ENCODE measurements around the gene MED16. TPM values are rescaled to one million over a fixed set of nuclear protein-coding genes. Genes with fewer than 3 reads are reported as not detected.

Gene MED16
- polyA plus RNA-seq, 2 donors = 33.0 to 46.2 TPM

DNA sequence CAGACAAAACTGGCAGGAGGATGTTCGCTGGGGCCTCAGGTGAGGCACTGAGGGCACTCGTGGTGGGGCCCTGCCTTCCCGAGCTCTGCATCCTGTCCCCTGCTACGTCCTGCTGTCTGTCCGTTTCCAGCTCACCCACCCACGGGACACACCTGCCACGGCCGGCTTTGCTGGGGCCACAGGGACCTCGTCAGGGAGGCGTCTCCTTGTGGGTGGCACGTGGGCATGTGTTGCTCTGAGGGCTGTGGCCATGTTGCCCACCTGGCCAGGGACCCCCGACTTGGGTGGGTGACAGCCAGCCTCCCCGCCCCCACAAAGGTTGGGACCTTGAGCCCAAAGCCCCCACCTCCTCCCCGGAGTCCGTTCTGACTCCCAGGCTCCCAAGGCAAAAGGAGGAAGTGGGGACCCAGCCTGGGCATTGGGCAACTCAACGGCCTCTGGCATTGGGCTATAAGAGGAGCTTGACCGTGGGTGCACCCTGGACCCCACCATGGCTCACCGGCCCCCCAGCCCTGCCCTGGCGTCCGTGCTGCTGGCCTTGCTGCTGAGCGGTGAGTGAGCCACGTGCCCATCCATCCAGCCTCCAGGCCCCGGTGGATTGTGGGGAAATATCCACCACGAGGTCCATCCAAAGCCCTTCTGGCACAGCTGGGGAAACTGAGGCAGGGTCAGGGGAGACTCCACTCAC is 52.3 kb downstream of the MED16 start, which contains the start of gene PRTN3:
TSS of gene PRTN3 (plus strand) at position 481 of the 688 bp plus-strand sequence. CDS start at position 491, 10 bp downstream.
- Histone ChIP-seq H3K27ac (ENCODE audit: low read depth in 2 of 2, low read length in 1 of 2) (no peak within 1 kb of the TSS), H3K4me3 (ENCODE audit: low read depth in 1 of 2, low read length in 2 of 2) (no peak within 1 kb of the TSS), H3K4me1 (ENCODE audit: control insufficient read depth in 2 of 2, insufficient read depth in 2 of 2, low read length in 1 of 2) (peaks cover 0 to 5% of the 10 kb centered on the region in 2 donors), H3K27me3 (ENCODE audit: control insufficient read depth in 1 of 2, insufficient read depth in 2 of 2, low read length in 2 of 2) (peaks cover 0 to 7% of the 10 kb centered on the region in 2 donors), H3K9me3 (ENCODE audit: control insufficient read depth in 2 of 2, insufficient read depth in 1 of 2, low read depth in 1 of 2, low read length in 1 of 2) (no peaks in the 10 kb centered on the region), H3K36me3 (ENCODE audit: control insufficient read depth in 2 of 2, insufficient read depth in 2 of 2, low read length in 1 of 2) (no peaks in the 10 kb centered on the region)
- WGBS, 2 donors = 63 to 68% methylated on average over 24 of the region's 24 CpGs

DNA sequence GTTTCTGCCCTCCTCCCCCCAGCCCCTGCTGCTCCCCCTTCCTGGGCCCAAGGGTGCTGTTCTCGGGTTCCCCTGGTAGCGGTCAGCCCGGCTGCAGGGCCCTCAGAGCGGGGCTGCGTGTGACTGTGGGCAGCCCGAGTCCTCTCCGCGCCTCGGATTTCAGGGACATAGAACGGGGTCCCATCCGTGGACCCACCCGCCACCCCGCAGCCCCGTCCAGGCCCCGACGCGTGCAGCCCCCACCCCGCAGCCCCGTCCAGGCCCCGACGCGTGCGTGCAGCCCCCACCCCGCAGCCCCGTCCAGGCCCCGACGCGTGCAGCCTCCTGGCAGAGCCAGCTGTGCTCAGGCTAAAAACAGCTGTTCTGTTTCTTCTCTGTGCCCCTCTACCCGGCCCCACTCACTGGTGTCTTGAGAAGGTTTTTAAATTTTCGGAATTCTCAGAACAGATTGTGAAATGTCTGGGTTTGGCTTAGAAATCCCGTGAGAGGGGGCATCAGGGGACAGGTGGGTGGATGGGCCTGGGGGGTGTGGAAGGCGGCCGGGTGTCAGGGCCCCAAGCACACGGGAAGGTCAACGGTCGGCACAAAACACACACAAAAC is 57.7 kb downstream of the MED16 start:
- Histone ChIP-seq H3K27me3 (ENCODE audit: control insufficient read depth in 1 of 2, insufficient read depth in 2 of 2, low read length in 2 of 2) (peaks cover 0 to 4% of the 10 kb centered on the region in 2 donors), H3K36me3 (ENCODE audit: control insufficient read depth in 2 of 2, insufficient read depth in 2 of 2, low read length in 1 of 2) (no peaks in the 10 kb centered on the region), H3K4me3 (ENCODE audit: low read depth in 1 of 2, low read length in 2 of 2) (no peak overlapping the region), H3K4me1 (ENCODE audit: control insufficient read depth in 2 of 2, insufficient read depth in 2 of 2, low read length in 1 of 2) (no peaks in the 10 kb centered on the region), H3K27ac (ENCODE audit: low read depth in 2 of 2, low read length in 1 of 2) (no peak overlapping the region), H3K9me3 (ENCODE audit: control insufficient read depth in 2 of 2, insufficient read depth in 1 of 2, low read depth in 1 of 2, low read length in 1 of 2) (no peaks in the 10 kb centered on the region)
- WGBS, 2 donors = 63 to 69% methylated on average over 31 to 36 of the region's 36 CpGs

DNA sequence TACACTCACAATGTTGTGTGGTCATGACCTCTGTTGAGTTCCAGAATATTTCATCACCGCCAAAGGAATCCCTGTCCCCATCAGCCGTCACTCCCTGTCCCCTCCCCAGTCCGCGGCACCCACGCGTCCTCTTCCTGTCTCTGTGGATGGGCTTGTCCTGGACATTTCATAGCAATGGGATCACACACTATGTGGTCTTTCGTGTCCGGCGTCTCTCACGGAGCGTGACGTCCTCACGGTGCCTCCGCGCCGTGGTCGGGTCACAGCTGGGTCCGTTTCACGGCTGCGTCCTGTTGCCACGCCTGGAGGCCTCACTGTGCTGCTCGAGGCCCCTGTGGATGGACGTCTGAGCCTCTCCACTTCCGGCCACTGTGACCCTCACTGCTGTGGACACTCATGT is 58.8 kb downstream of the MED16 start:
- Histone ChIP-seq H3K27ac (ENCODE audit: low read depth in 2 of 2, low read length in 1 of 2) (no peak overlapping the region), H3K4me1 (ENCODE audit: control insufficient read depth in 2 of 2, insufficient read depth in 2 of 2, low read length in 1 of 2) (no peaks in the 10 kb centered on the region), H3K4me3 (ENCODE audit: low read depth in 1 of 2, low read length in 2 of 2) (no peak overlapping the region), H3K9me3 (ENCODE audit: control insufficient read depth in 2 of 2, insufficient read depth in 1 of 2, low read depth in 1 of 2, low read length in 1 of 2) (no peaks in the 10 kb centered on the region), H3K27me3 (ENCODE audit: control insufficient read depth in 1 of 2, insufficient read depth in 2 of 2, low read length in 2 of 2) (peaks cover 0 to 4% of the 10 kb centered on the region in 2 donors), H3K36me3 (ENCODE audit: control insufficient read depth in 2 of 2, insufficient read depth in 2 of 2, low read length in 1 of 2) (no peaks in the 10 kb centered on the region)
- 76 to 78% methylated on average over 24 of the region's 24 CpGs for WGBS, 2 donors

DNA sequence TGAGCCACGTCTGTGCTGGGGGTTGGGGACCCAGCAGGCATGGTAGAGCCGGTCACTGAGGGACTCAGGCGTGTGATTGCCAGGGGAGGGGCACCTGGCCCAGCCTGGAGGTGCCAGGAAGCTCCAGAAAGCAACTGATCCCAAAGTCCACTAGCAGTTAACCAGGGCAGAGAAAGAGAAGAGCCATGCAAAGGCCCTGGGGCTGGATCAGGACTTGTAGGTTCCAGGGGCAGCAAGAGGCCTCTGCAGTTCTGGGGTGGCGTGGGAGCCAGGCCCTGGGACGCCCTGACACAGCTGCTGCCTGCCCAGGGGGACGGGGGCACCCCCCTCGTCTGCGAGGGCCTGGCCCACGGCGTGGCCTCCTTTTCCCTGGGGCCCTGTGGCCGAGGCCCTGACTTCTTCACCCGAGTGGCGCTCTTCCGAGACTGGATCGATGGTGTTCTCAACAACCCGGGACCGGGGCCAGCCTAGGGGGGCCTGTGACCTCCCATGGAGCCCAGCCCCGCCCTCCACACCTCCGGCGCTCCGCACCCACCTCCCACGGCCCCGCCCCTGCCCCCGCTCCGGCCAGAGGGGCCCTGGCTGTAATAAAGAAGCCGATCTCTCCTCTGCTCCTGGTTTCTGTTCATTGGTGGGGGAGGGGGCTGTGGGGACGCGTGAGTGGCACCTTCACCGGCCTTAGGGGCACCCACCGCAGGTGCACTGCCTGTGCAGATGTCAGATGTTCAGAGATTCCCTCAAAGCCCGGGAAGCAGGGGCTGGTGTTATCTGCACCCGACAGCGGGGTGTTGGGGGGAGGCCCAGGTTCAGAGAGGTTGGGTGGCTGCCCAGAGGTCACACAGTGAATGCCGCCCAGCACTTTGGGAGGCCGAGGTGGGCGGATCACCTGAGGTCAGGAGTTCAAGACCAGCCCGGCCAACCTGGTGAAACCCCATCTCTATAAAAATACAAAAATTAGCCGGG is 61.3 kb downstream of the MED16 start:
- Histone ChIP-seq H3K4me1 (ENCODE audit: control insufficient read depth in 2 of 2, insufficient read depth in 2 of 2, low read length in 1 of 2) (no peaks in the 10 kb centered on the region), H3K9me3 (ENCODE audit: control insufficient read depth in 2 of 2, insufficient read depth in 1 of 2, low read depth in 1 of 2, low read length in 1 of 2) (no peaks in the 10 kb centered on the region), H3K27me3 (ENCODE audit: control insufficient read depth in 1 of 2, insufficient read depth in 2 of 2, low read length in 2 of 2) (peaks cover 0 to 4% of the 10 kb centered on the region in 2 donors), H3K27ac (ENCODE audit: low read depth in 2 of 2, low read length in 1 of 2) (no peak overlapping the region), H3K4me3 (ENCODE audit: low read depth in 1 of 2, low read length in 2 of 2) (no peak overlapping the region), H3K36me3 (ENCODE audit: control insufficient read depth in 2 of 2, insufficient read depth in 2 of 2, low read length in 1 of 2) (no peaks in the 10 kb centered on the region)
- WGBS, 2 donors = 50 to 52% methylated on average over 35 to 38 of the region's 38 CpGs

GRCh38 chr19:829129-829758 is 63.7 kb downstream of the MED16 start:
- Histone ChIP-seq H3K4me3 (ENCODE audit: low read depth in 1 of 2, low read length in 2 of 2) (no peak overlapping the region), H3K27ac (ENCODE audit: low read depth in 2 of 2, low read length in 1 of 2) (no peak overlapping the region), H3K9me3 (ENCODE audit: control insufficient read depth in 2 of 2, insufficient read depth in 1 of 2, low read depth in 1 of 2, low read length in 1 of 2) (no peaks in the 10 kb centered on the region), H3K27me3 (ENCODE audit: control insufficient read depth in 1 of 2, insufficient read depth in 2 of 2, low read length in 2 of 2) (peaks cover 0 to 4% of the 10 kb centered on the region in 2 donors), H3K36me3 (ENCODE audit: control insufficient read depth in 2 of 2, insufficient read depth in 2 of 2, low read length in 1 of 2) (no peaks in the 10 kb centered on the region), H3K4me1 (ENCODE audit: control insufficient read depth in 2 of 2, insufficient read depth in 2 of 2, low read length in 1 of 2) (no peaks in the 10 kb centered on the region)
- WGBS, 2 donors = 63 to 65% methylated on average over 18 of the region's 18 CpGs

GRCh38 chr19:827710-828321 is 65.2 kb downstream of the MED16 start, which contains the start of gene AZU1:
Gene AZU1, plus strand, starts transcription at chr19:827837. Its CDS starts 10 bp downstream, at chr19:827847.
- H3K4me3 ChIP-seq (ENCODE audit: low read depth in 1 of 2, low read length in 2 of 2) = no peak within 1 kb of the TSS
- peaks cover 0 to 2% of the 10 kb centered on the region in 2 donors for H3K27me3 ChIP-seq (ENCODE audit: control insufficient read depth in 1 of 2, insufficient read depth in 2 of 2, low read length in 2 of 2)
- no peaks in the 10 kb centered on the region for H3K36me3 ChIP-seq (ENCODE audit: control insufficient read depth in 2 of 2, insufficient read depth in 2 of 2, low read length in 1 of 2)
- H3K27ac ChIP-seq (ENCODE audit: low read depth in 2 of 2, low read length in 1 of 2) = no peak within 1 kb of the TSS
- H3K4me1 ChIP-seq (ENCODE audit: control insufficient read depth in 2 of 2, insufficient read depth in 2 of 2, low read length in 1 of 2) = no peaks in the 10 kb centered on the region
- no peaks in the 10 kb centered on the region for H3K9me3 ChIP-seq (ENCODE audit: control insufficient read depth in 2 of 2, insufficient read depth in 1 of 2, low read depth in 1 of 2, low read length in 1 of 2)
- WGBS, 2 donors = 54 to 61% methylated on average over 32 to 33 of the region's 33 CpGs

DNA sequence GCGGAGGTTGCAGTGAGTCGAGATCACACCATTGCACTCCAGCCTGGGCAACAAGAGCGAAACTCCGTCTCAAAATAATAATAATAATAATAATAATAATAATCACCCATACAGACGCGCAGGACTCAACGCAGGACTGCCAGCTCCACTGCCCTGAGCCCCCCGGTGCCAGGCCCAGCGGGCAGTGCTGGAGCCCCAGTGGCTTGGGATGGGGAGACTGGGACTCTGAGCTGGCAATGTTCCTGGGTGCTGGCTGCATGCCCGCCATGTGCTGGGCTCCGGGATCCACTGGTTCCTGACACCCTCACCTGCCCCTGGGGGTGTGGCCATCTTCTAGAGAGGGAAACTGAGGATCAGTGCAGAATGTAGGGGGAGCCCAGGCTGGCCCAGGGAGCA is 65.7 kb downstream of the MED16 start:
- peaks cover 0 to 6% of the 10 kb centered on the region in 2 donors for H3K27me3 ChIP-seq (ENCODE audit: control insufficient read depth in 1 of 2, insufficient read depth in 2 of 2, low read length in 2 of 2)
- WGBS, 2 donors = 86 to 87% methylated on average over 11 of the region's 11 CpGs
- H3K27ac ChIP-seq (ENCODE audit: low read depth in 2 of 2, low read length in 1 of 2) = no peak overlapping the region
- H3K4me3 ChIP-seq (ENCODE audit: low read depth in 1 of 2, low read length in 2 of 2) = no peak overlapping the region
- no peaks in the 10 kb centered on the region for H3K4me1 ChIP-seq (ENCODE audit: control insufficient read depth in 2 of 2, insufficient read depth in 2 of 2, low read length in 1 of 2)
- H3K9me3 ChIP-seq (ENCODE audit: control insufficient read depth in 2 of 2, insufficient read depth in 1 of 2, low read depth in 1 of 2, low read length in 1 of 2) = no peaks in the 10 kb centered on the region
- H3K36me3 ChIP-seq (ENCODE audit: control insufficient read depth in 2 of 2, insufficient read depth in 2 of 2, low read length in 1 of 2) = no peaks in the 10 kb centered on the region

GRCh38 chr19:825897-826644 is 66.9 kb downstream of the MED16 start:
- WGBS, 2 donors = 76 to 80% methylated on average over 19 of the region's 19 CpGs
- Histone ChIP-seq H3K36me3 (ENCODE audit: control insufficient read depth in 2 of 2, insufficient read depth in 2 of 2, low read length in 1 of 2) (no peaks in the 10 kb centered on the region), H3K9me3 (ENCODE audit: control insufficient read depth in 2 of 2, insufficient read depth in 1 of 2, low read depth in 1 of 2, low read length in 1 of 2) (no peaks in the 10 kb centered on the region)

More at GRCh38 chr19:825897-826644, 66.9 kb downstream of the MED16 start:
- Histone ChIP-seq H3K27ac (ENCODE audit: low read depth in 2 of 2, low read length in 1 of 2) (no peak overlapping the region), H3K27me3 (ENCODE audit: control insufficient read depth in 1 of 2, insufficient read depth in 2 of 2, low read length in 2 of 2) (peaks cover 0 to 17% of the 10 kb centered on the region in 2 donors), H3K4me1 (ENCODE audit: control insufficient read depth in 2 of 2, insufficient read depth in 2 of 2, low read length in 1 of 2) (no peaks in the 10 kb centered on the region), H3K4me3 (ENCODE audit: low read depth in 1 of 2, low read length in 2 of 2) (no peak overlapping the region)

Data from esophagus (tissue), 2 donors.